HCT116 (cell line): ENCODE results near the gene BABAM2. TPM values are rescaled to one million over a fixed set of nuclear protein-coding genes. Genes with fewer than 3 reads are reported as not detected.

Experiments
- ATAC-seq: fragments of 200-7000 bp; cut with Tn5 transposase; 2 replicates; pipeline ENCODE4 v1.9.1; 2020; ENCODE audit warnings: mild to moderate bottlenecking, moderate library complexity
- BruUV-seq: library from RNA; stranded (reverse); fragments of 400-500 nt; replicated peaks from 2 replicates; lab custom pipeline; 2021; lab: Mats Ljungman, UMichigan
- CTCF ChIA-PET: fragments of 300-600 bp; sonication (Branson Sonifier 250); formaldehyde crosslinking; loops from one replicate; lab custom pipeline; 2021; ENCODE audit warnings: antibody characterized with exemption; lab: Charles Lee
- POLR2A ChIA-PET: fragments of 300-600, 350-600 bp; sonication (Branson Sonifier 250); formaldehyde crosslinking; loops from one replicate; lab custom pipeline; 2021; ENCODE audit warnings: antibody characterized with exemption; lab: Charles Lee
- RAD21 ChIA-PET, 2 experiments: fragments of 300-600 bp; sonication (Branson Sonifier 250); formaldehyde crosslinking; loops; one replicate each; lab custom pipeline; 2023; ENCODE audit warnings: low total read pairs in 2 of 2; ENCODE audit not compliant: uncharacterized antibody in 2 of 2, unreplicated experiment in 2 of 2, low non-redundant PET in 1 of 2; lab: Charles Lee
- DNase-seq: peaks from one replicate; pipeline ENCODE4 v3.0.0-alpha.2; 2010; ENCODE audit warnings: low read depth, low spot score
- H2AFZ ChIP-seq: fragments of 200-600 bp; shearing (Covaris generic), sonication (generic); 2 replicates; pipeline ENCODE4 v1.6.1; 2017; ENCODE audit warnings: low read depth, mixed run types, mixed read lengths, antibody characterized with exemption, low read length; ENCODE audit not compliant: poor library complexity, severe bottlenecking
- H3K27ac ChIP-seq: 2 replicates; pipeline ENCODE4 v1.5.1; 2012; ENCODE audit warnings: low read depth, low read length
- H3K27me3 ChIP-seq: fragments of 200-600 bp; sonication (generic); 2 replicates; pipeline ENCODE4 v1.6.1; 2016; ENCODE audit warnings: mixed run types, low read length, mixed read lengths; ENCODE audit not compliant: insufficient read depth
- H3K36me3 ChIP-seq, 2 experiments: fragments of 200-500 bp in 1 of 2; fragments of 200-600 bp in 1 of 2; sonication (Bioruptor generic) in 1 of 2; sonication (generic) in 1 of 2; 2 replicates each; pipeline versions ENCODE4 v1.5.1 to v1.6.1; 2014 to 2016; ENCODE audit warnings: low read length in 2 of 2, inconsistent platforms in 1 of 2, mixed read lengths in 1 of 2, mixed run types in 1 of 2; ENCODE audit not compliant: insufficient read depth in 2 of 2, control insufficient read depth in 1 of 2
- H3K4me1 ChIP-seq, 2 experiments: fragments of 200-600 bp in 1 of 2; sonication (generic) in 1 of 2; 2 replicates each; pipeline versions ENCODE4 v1.5.1 to v1.6.1; 2012 to 2017; ENCODE audit warnings: low read length in 2 of 2, inconsistent platforms in 1 of 2, mild to moderate bottlenecking in 1 of 2, mixed read lengths in 1 of 2, mixed run types in 1 of 2, moderate library complexity in 1 of 2; ENCODE audit not compliant: insufficient read depth in 2 of 2, control insufficient read depth in 1 of 2
- H3K4me2 ChIP-seq: fragments of 200-600 bp; sonication (generic); 2 replicates; pipeline ENCODE4 v1.6.1; 2017; ENCODE audit warnings: mixed run types, low read length, mixed read lengths
- H3K4me3 ChIP-seq, 2 experiments: fragments of 200-600 bp in 1 of 2; sonication (generic) in 1 of 2; replicated peaks in 1 of 2; 2 replicates each; pipeline ENCODE4 v1.5.1; 2011 to 2016; ENCODE audit warnings: low read length in 2 of 2, control low read depth in 1 of 2, low read depth in 1 of 2, mild to moderate bottlenecking in 1 of 2, mixed read lengths in 1 of 2, mixed run types in 1 of 2
- H3K79me2 ChIP-seq: fragments of 200-600 bp; sonication (generic); 2 replicates; pipeline ENCODE4 v1.6.1; 2017; ENCODE audit warnings: mild to moderate bottlenecking, mixed run types, low read length, moderate library complexity, mixed read lengths; ENCODE audit not compliant: insufficient read depth
- H3K9ac ChIP-seq: fragments of 200-600 bp; sonication (generic); 2 replicates; pipeline ENCODE4 v1.6.1; 2016; ENCODE audit warnings: low read length, mixed read lengths
- H3K9me2 ChIP-seq: fragments of 200-600 bp; sonication (generic), shearing (Covaris generic); 2 replicates; pipeline ENCODE4 v1.6.1; 2017; ENCODE audit warnings: mixed run types, mild to moderate bottlenecking, moderate library complexity; ENCODE audit not compliant: insufficient read depth
- H3K9me3 ChIP-seq, 2 experiments: fragments of 200-500 bp in 1 of 2; fragments of 200-600 bp in 1 of 2; sonication (Bioruptor generic) in 1 of 2; sonication (generic) in 1 of 2; 2 replicates each; pipeline ENCODE4 v1.6.1; 2014 to 2017; ENCODE audit warnings: low read length in 2 of 2, mixed read lengths in 2 of 2, inconsistent platforms in 1 of 2, low read depth in 1 of 2, mild to moderate bottlenecking in 1 of 2, mixed run types in 1 of 2, moderate library complexity in 1 of 2; ENCODE audit not compliant: control insufficient read depth in 1 of 2, insufficient read depth in 1 of 2
- H4K20me1 ChIP-seq: fragments of 200-600 bp; sonication (generic), shearing (Covaris generic); 2 replicates; pipeline ENCODE4 v1.6.1; 2017; ENCODE audit warnings: mixed run types, mild to moderate bottlenecking, moderate library complexity; ENCODE audit not compliant: insufficient read depth
- CBX3 ChIP-seq: IDR thresholded peaks from 2 replicates; pipeline ENCODE4 v1.6.1; 2012; ENCODE audit warnings: low read depth
- CEBPB ChIP-seq: IDR thresholded peaks from 2 replicates; pipeline ENCODE4 v1.6.1; 2012; ENCODE audit warnings: low read depth
- EGR1 ChIP-seq: IDR thresholded peaks from 2 replicates; pipeline ENCODE4 v1.6.1; 2012; ENCODE audit warnings: low read depth
- ELF1 ChIP-seq: IDR thresholded peaks from 2 replicates; pipeline ENCODE4 v1.6.1; 2012; ENCODE audit warnings: low read depth, borderline replicate concordance
- EZH2 ChIP-seq: fragments of 200-600 bp; sonication (generic); IDR thresholded peaks from 2 replicates; pipeline ENCODE4 v1.6.1; 2017; ENCODE audit warnings: antibody characterized with exemption, mixed run types
- EZH2phosphoT487 ChIP-seq: fragments of 200-600 bp; IDR thresholded peaks from 2 replicates; pipeline ENCODE4 v1.6.1; 2018; ENCODE audit warnings: antibody characterized with exemption, borderline replicate concordance
- FOSL1 ChIP-seq: IDR thresholded peaks from 2 replicates; pipeline ENCODE4 v1.6.1; 2012; ENCODE audit warnings: low read depth
- JUND ChIP-seq: IDR thresholded peaks from 2 replicates; pipeline ENCODE4 v1.6.1; 2012
- POLR2A ChIP-seq: IDR thresholded peaks from 2 replicates; pipeline ENCODE4 v1.7.0; 2011; ENCODE audit warnings: borderline replicate concordance; ENCODE audit not compliant: insufficient read depth, insufficient read length; ENCODE audit errors: extremely low read depth
- POLR2AphosphoS5 ChIP-seq: IDR thresholded peaks from 2 replicates; pipeline ENCODE4 v1.6.1; 2011; ENCODE audit warnings: mild to moderate bottlenecking, low read depth, low read length, moderate library complexity
- RAD21 ChIP-seq: IDR thresholded peaks from 2 replicates; pipeline ENCODE4 v1.6.1; 2012; ENCODE audit warnings: low read depth, mild to moderate bottlenecking
- SRF ChIP-seq: IDR thresholded peaks from 2 replicates; pipeline ENCODE4 v1.6.1; 2012; ENCODE audit warnings: low read depth
- YY1 ChIP-seq: IDR thresholded peaks from 2 replicates; pipeline ENCODE4 v1.6.1; 2011; ENCODE audit warnings: low read length, low read depth, moderate library complexity, mild to moderate bottlenecking; ENCODE audit not compliant: insufficient replicate concordance; ENCODE audit errors: extremely low read depth
- ZFX ChIP-seq: fragments of 450-650 bp; IDR thresholded peaks from 2 replicates; pipeline ENCODE4 v1.6.1; 2017
- ZNF274 ChIP-seq: fragments of 200-500 bp; sonication (Bioruptor generic); IDR thresholded peaks from 2 replicates; pipeline ENCODE4 v1.6.1; 2014; ENCODE audit warnings: mild to moderate bottlenecking, low read depth, low read length, inconsistent platforms
- intact Hi-C: fragments of 100-400 bp; cut with micrococcal nuclease; formaldehyde crosslinking; loops from 2 replicates; pipeline ENCODE4 v1.10.0; 2022
- total RNA-seq: library from RNA; stranded (reverse); gene quantifications from one replicate; pipeline ENCODE4 v1.2.1, GENCODE V29; 2021; ENCODE audit not compliant: unreplicated experiment
- TF ChIP-seq, protein P1 (sequence below): IDR thresholded peaks from 2 replicates; pipeline ENCODE4 v1.6.1; 2012
- TF ChIP-seq, protein P2 (sequence below): IDR thresholded peaks from 2 replicates; pipeline ENCODE4 v1.6.1; 2012; ENCODE audit warnings: low read depth
- TF ChIP-seq, protein P3 (sequence below), 3 experiments: fragments of 200-600 bp in 1 of 3; sonication (generic) in 1 of 3; IDR thresholded peaks in 2 of 3; conservative IDR thresholded peaks in 1 of 3; 2 replicates each; pipeline ENCODE4 v1.5.1; 2012 to 2017; ENCODE audit warnings: low read depth in 2 of 3, low read length in 2 of 3, antibody characterized with exemption in 1 of 3, borderline replicate concordance in 1 of 3, control low read depth in 1 of 3, mild to moderate bottlenecking in 1 of 3, mixed read lengths in 1 of 3, mixed run types in 1 of 3, moderate library complexity in 1 of 3; ENCODE audit not compliant: insufficient read depth in 1 of 3
- TF ChIP-seq, protein P4 (sequence below): IDR thresholded peaks from 2 replicates; pipeline ENCODE4 v1.6.1; 2011; ENCODE audit warnings: mild to moderate bottlenecking, low read length, moderate library complexity; ENCODE audit not compliant: insufficient replicate concordance; ENCODE audit errors: extremely low read depth

The BABAM2 gene
- total RNA-seq, 1 experiment from 2014 or later = 23.8 TPM

DNA sequence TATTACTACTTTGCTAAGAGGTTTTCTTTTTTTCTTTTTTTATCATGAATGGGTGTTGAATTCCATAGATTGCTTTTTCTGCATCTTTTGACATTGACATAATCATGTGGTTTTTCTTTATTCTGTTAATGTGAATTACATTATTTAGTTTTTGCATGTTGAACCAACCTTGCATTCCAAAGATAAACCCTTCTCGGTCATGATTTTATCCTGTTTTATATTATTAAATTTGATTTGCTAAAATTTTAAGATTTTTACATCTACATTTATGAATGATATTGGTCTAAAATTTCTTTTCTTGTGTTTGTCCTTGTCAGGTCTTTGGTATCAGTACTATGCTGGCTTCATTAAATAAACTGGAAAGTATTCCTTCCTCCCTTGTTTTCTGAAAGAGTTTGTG lies 414.7 kb downstream of the BABAM2 start:
- Histone ChIP-seq H3K79me2 (no peaks in the 10 kb centered on the region), H3K27me3 (no peaks in the 10 kb centered on the region), H3K4me1 (no peaks in the 10 kb centered on the region), H3K9me2 (no peaks in the 10 kb centered on the region), H3K27ac (no peak overlapping the region), H2AFZ (no peak overlapping the region), H3K36me3 (no peaks in the 10 kb centered on the region), H3K4me3 (no peak overlapping the region), H3K9ac (no peak overlapping the region), H3K4me2 (no peak overlapping the region), H3K9me3 (peaks cover 3 to 5% of the 10 kb centered on the region in 2 experiments; a peak in 2 of 4 replicates), H4K20me1 (no peaks in the 10 kb centered on the region)
- intact Hi-C loops = no loop called here
- no peak for DNase-seq
- TF ChIP-seq SRF (no peak), EGR1 (no peak), RAD21 (no peak), CEBPB (no peak), JUND (no peak), POLR2A (no peak), YY1 (no peak), ZFX (no peak), ZNF274 (no peak), ELF1 (no peak), FOSL1 (no peak), POLR2AphosphoS5 (no peak), EZH2 (no peak), CBX3 (no peak), EZH2phosphoT487 (no peak)
- TF ChIP-seq, protein P1, sequence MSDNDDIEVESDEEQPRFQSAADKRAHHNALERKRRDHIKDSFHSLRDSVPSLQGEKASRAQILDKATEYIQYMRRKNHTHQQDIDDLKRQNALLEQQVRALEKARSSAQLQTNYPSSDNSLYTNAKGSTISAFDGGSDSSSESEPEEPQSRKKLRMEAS = no peak
- TF ChIP-seq, protein P2, sequence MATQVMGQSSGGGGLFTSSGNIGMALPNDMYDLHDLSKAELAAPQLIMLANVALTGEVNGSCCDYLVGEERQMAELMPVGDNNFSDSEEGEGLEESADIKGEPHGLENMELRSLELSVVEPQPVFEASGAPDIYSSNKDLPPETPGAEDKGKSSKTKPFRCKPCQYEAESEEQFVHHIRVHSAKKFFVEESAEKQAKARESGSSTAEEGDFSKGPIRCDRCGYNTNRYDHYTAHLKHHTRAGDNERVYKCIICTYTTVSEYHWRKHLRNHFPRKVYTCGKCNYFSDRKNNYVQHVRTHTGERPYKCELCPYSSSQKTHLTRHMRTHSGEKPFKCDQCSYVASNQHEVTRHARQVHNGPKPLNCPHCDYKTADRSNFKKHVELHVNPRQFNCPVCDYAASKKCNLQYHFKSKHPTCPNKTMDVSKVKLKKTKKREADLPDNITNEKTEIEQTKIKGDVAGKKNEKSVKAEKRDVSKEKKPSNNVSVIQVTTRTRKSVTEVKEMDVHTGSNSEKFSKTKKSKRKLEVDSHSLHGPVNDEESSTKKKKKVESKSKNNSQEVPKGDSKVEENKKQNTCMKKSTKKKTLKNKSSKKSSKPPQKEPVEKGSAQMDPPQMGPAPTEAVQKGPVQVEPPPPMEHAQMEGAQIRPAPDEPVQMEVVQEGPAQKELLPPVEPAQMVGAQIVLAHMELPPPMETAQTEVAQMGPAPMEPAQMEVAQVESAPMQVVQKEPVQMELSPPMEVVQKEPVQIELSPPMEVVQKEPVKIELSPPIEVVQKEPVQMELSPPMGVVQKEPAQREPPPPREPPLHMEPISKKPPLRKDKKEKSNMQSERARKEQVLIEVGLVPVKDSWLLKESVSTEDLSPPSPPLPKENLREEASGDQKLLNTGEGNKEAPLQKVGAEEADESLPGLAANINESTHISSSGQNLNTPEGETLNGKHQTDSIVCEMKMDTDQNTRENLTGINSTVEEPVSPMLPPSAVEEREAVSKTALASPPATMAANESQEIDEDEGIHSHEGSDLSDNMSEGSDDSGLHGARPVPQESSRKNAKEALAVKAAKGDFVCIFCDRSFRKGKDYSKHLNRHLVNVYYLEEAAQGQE = no peak
- TF ChIP-seq, protein P3, sequence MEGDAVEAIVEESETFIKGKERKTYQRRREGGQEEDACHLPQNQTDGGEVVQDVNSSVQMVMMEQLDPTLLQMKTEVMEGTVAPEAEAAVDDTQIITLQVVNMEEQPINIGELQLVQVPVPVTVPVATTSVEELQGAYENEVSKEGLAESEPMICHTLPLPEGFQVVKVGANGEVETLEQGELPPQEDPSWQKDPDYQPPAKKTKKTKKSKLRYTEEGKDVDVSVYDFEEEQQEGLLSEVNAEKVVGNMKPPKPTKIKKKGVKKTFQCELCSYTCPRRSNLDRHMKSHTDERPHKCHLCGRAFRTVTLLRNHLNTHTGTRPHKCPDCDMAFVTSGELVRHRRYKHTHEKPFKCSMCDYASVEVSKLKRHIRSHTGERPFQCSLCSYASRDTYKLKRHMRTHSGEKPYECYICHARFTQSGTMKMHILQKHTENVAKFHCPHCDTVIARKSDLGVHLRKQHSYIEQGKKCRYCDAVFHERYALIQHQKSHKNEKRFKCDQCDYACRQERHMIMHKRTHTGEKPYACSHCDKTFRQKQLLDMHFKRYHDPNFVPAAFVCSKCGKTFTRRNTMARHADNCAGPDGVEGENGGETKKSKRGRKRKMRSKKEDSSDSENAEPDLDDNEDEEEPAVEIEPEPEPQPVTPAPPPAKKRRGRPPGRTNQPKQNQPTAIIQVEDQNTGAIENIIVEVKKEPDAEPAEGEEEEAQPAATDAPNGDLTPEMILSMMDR (IDR thresholded peaks at IDR 0.05 in 2 of 3, conservative IDR thresholded peaks at IDR 0.05 in 1 of 3; ENCODE audit: borderline replicate concordance in 1 of 3, insufficient read depth in 1 of 3, low read depth in 2 of 3, low read length in 2 of 3) = no peak
- TF ChIP-seq, protein P4, sequence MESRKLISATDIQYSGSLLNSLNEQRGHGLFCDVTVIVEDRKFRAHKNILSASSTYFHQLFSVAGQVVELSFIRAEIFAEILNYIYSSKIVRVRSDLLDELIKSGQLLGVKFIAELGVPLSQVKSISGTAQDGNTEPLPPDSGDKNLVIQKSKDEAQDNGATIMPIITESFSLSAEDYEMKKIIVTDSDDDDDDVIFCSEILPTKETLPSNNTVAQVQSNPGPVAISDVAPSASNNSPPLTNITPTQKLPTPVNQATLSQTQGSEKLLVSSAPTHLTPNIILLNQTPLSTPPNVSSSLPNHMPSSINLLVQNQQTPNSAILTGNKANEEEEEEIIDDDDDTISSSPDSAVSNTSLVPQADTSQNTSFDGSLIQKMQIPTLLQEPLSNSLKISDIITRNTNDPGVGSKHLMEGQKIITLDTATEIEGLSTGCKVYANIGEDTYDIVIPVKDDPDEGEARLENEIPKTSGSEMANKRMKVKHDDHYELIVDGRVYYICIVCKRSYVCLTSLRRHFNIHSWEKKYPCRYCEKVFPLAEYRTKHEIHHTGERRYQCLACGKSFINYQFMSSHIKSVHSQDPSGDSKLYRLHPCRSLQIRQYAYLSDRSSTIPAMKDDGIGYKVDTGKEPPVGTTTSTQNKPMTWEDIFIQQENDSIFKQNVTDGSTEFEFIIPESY = no peak
- POLR2A ChIA-PET = no interaction called here
- CTCF ChIA-PET = no interaction called here
- RAD21 ChIA-PET = no interaction called here
- ATAC-seq = no peak
- no TSS peak for BruUV-seq
